NB4 (cell line): ENCODE results near the gene LMTK2.

Source experiments
- DNase-seq: peaks from one replicate; pipeline ENCODE4 v3.0.0; 2010; ENCODE audit warnings: low read depth
- H3K4me3 ChIP-seq: one replicate; pipeline ENCODE4 v1.5.1; 2011; ENCODE audit warnings: mild to moderate bottlenecking, low read depth, low read length, moderate library complexity
- MYC ChIP-seq: IDR thresholded peaks from 2 replicates; pipeline ENCODE4 v1.6.1; 2011; ENCODE audit warnings: low read depth, low read length
- POLR2A ChIP-seq: IDR thresholded peaks from 2 replicates; pipeline ENCODE4 v1.6.1; 2011; ENCODE audit warnings: mild to moderate bottlenecking; ENCODE audit not compliant: insufficient read length; ENCODE audit errors: extremely low read depth
- TF ChIP-seq, protein P1 (sequence below): IDR thresholded peaks from 2 replicates; pipeline ENCODE4 v1.6.1; 2011; ENCODE audit warnings: low read depth, low read length
- TF ChIP-seq, protein P2 (sequence below): IDR thresholded peaks from one replicate; pipeline ENCODE4 v1.5.1; 2012; ENCODE audit warnings: low read depth, low read length

The LMTK2 gene

DNA sequence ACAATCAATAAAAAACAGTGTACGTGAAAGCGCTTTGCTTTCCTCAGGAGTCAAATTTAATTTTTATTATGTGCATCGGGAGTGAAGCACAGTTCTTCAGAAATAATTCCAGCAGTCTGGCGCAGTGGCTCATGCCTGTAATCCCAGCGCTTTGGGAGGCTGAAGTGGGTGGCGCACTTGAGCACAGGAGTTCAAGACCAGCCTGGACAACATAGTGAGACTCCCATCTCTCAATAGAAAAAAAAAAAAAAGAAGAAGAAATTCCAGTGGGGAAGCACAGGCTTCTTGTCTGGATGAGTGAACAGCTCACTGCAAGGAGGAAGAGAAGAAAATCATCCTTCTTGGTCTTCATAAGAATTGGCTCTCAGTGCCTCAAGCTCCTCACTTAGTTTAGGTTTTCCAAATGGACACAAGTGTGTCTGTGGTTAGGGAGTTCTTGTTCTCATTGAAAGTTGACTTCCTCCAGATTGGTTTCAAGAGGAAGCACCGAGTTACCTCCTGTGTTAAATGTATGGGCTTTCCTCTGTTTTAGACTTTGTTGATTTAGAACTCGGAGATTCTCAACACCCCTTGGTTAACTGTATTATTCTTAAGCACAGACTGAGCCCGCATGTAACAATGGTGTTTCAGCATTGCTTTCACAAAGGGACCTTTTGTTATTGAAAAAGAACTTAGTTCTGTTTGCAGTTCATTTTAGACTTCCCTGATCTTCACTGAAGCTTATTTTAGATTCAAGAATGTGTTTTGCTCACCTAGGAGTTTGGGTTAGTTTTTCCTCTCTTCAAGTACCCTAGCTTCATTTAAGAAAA, 28.0 kb downstream of the LMTK2 start:
- H3K4me3 ChIP-seq: no peak overlapping the region
- DNase-seq: no peak
- TF ChIP-seq, protein P1, sequence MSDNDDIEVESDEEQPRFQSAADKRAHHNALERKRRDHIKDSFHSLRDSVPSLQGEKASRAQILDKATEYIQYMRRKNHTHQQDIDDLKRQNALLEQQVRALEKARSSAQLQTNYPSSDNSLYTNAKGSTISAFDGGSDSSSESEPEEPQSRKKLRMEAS: no peak
- TF ChIP-seq MYC (no peak), POLR2A (no peak)
- TF ChIP-seq, protein P2, sequence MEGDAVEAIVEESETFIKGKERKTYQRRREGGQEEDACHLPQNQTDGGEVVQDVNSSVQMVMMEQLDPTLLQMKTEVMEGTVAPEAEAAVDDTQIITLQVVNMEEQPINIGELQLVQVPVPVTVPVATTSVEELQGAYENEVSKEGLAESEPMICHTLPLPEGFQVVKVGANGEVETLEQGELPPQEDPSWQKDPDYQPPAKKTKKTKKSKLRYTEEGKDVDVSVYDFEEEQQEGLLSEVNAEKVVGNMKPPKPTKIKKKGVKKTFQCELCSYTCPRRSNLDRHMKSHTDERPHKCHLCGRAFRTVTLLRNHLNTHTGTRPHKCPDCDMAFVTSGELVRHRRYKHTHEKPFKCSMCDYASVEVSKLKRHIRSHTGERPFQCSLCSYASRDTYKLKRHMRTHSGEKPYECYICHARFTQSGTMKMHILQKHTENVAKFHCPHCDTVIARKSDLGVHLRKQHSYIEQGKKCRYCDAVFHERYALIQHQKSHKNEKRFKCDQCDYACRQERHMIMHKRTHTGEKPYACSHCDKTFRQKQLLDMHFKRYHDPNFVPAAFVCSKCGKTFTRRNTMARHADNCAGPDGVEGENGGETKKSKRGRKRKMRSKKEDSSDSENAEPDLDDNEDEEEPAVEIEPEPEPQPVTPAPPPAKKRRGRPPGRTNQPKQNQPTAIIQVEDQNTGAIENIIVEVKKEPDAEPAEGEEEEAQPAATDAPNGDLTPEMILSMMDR: no peak

DNA sequence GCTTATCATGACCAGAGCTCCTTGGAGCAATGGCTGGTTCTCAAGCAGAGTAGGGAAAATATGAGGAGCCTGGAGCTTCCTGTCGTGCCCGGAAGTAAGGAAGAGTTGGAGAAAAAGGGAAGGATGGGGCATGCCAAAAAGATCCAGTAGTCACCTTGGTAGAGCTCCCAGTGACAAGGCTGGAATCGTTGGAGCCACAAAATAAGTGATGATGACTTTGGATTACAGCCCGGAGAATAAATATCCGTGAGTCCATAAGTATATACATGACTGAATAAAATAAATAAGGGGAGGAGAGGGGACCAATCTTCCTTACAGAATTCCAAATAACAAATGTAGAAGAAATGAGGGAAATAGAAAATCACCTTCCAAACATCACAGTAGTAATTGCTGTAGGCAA, 29.3 kb downstream of the LMTK2 start:
- TF ChIP-seq MYC (no peak), POLR2A (no peak)
- TF ChIP-seq, protein P2: no peak
- TF ChIP-seq, protein P1: no peak
- no peak for DNase-seq
- no peak overlapping the region for H3K4me3 ChIP-seq

DNA sequence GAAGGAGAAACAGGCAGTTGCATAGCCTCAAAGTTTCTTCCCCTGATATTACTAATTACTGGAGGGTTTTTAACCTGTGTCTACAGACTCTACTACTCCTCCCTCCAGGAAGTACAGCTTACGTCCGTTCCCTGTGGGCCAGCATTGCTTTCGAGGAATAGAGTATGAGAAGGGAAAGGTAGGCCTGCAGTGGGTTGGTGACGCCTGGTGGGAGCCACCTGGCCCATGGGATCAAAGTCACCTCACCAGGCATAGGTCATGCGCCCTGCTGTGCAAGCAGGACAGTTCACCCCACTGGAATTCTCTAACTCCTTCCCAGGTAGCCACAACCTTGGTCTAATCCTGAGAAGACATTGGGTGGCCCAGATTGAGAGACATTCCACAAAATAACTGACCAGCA, 29.8 kb downstream of the LMTK2 start:
- TF ChIP-seq POLR2A (no peak), MYC (no peak)
- TF ChIP-seq, protein P2: no peak
- TF ChIP-seq, protein P1: no peak
- H3K4me3 ChIP-seq: no peak overlapping the region
- no peak for DNase-seq

DNA sequence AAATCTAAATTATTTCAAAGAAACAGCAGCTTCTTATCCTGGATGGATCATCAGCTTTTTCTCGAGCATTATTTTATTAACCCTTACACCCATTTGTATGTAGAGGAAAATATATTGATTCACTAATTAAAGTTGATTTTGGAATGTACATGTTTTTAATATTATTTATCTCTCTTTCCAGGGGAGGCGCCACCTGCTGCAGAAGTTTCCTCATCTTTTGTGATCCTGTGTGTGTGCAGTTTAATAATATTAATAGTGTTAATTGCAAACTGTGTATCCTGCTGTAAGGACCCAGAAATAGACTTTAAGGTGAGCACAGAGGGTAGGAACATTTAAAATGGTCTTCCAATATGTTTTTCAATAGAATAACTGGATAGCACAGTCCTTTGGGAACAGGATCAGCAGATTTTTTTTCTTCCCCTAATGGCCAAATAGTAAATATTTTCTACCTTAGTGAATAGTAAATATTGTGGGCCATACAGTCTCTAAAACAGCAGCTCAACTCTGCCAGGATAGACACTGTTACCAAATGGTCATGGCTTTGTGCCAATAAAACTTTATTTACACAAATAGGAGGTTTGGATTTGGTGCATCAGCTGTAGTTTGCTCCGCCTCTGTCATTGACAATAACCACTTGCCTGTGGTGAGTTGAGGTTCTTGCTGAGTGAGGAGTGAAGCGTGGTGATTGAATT, 30.6 kb downstream of the LMTK2 start:
- no peak overlapping the region for H3K4me3 ChIP-seq
- DNase-seq: no peak
- TF ChIP-seq, protein P1: no peak
- TF ChIP-seq MYC (no peak), POLR2A (no peak)
- TF ChIP-seq, protein P2: no peak

DNA sequence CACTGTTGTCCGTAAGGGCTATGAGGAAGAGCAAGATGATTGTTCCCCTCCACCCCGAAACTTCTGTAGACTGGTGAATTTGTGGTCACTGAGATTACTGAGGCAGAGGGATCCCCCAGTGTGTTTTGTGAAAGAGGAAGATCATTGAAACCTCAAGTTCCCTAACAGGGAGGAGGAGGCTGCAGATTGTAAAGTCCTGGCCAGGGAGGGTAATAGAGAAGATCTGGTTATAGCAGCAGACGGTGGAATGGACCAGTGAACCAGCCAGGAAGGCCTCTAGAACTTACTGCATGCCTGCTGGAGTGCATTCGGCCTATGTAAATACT, 31.1 kb downstream of the LMTK2 start:
- DNase-seq: peak; percentile 91
- TF ChIP-seq POLR2A (no peak), MYC (peak; percentile 58; the same call in 1 of the 2 replicates)
- TF ChIP-seq, protein P1: no peak
- TF ChIP-seq, protein P2: no peak
- no peak overlapping the region for H3K4me3 ChIP-seq
